Stimulated activated CD4-positive, alpha-beta T cell treated with anti-CD3 and anti-CD28 coated beads, Interleukin-12 subunit alpha, Interleukin-12 subunit beta, amount 100 ng/mL, for 48 hours (primary cell): ENCODE measurements around the gene CANT1.
"Not testable (repeated sequence)": the region's sequence is repeated elsewhere in the genome, so short reads cannot be mapped to it uniquely, and the experiment has no call there.

Experiments used
- DNase-seq, 3 donors: peaks; one replicate each; pipeline ENCODE4 v3.0.0-alpha.2; 2020; ENCODE audit warnings: low read depth in 2 of 3, low spot score in 1 of 3

CANT1 gene

DNA sequence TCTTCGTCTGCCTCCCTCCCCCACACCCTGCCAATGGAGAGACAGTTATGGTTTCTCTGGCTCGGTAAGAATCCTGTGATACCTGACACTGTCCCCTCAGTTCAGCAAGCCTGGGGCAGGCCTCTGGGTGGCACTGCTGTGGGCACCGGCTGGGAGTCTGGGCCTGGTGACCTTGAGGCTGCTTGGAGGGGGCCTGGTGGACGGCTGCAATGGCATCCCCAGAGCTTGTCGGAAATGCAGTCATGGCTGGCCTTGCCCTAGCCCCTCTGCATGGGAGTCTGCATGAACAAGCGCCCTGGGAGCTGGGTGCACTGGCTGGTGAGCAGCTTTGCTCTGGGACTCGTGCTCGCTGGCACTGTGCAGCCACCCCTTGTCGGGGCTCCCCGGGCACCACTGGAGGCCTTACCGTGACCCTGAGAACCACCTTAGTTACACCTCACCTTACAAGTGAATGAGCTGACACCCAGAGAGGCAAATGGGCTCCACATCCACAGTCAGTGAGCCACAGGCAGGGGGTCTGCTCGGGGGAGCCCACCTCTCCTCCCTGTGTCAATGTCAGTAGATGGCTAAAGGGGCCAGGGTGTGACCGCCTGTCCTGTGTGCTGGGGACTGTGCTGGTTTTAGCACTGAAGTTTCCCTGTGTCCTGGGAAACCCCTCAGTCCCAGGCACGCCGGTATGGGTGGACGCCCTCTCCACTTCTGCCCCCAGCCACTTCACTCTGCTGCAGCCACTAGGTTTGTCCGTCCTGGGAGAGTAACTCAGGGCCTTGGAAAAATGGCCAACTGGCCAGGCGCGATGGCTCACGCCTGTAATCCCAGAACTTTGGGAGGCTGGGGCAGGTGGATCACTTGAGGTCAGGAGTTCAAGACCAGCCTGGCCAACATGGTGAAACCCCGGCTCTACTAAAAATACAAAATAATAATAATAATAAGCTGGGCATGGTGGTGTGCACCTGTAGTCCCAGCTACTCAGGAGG, 31.3 kb downstream of the CANT1 start:
- no peak for DNase-seq

GRCh38 chr17:78977681-78977943, 32.0 kb downstream of the CANT1 start:
- DNase-seq: no peak

- no peak for DNase-seq
Measured at GRCh38 chr17:78976907-78977680, 32.5 kb downstream of the CANT1 start.

DNA sequence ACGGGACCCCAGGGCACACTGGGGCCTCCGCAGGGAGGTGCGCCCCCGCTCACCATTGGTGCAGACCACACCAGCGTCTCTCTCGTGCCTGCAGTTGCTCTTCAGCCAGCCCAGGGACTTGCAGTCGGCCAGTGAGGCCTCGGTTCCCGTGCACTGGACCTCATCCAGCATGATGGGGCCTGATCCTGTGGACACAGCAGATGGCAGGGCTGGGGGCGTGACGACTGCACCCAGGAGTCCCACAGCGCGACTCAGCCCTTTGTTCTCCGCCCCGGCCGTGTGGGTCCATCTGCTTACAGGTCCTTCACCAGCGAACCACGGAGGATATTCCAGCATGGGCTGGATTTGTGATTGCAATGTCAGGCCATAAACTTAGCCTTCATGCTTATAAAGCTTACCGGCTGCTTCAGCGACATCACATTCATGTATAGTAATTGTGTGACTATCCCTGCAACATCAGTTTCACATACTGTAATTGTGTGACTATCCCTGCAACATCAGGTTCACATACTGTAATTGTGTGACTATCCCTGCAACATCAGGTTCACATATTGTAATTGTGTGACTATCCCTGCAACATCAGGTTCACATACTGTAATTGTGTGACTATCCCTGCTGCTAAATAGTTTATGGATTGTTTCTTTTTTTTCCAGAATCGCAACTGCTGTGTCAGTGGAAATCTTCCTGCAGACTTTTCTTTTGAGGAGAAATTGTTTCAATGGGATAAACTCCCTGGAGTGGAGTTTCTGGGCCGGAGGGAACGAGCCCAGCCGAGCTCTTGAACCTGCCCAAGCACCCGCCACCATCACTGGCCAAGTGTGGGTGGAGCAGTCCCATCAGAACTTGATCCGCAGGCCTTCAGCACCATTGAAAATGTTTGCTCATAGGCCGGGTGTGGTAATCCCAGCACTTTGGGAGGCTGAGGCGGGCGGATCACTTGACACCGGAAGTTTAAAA, 34.7 kb downstream of the CANT1 start:
- no peak for DNase-seq

GRCh38 chr17:78973792-78974520, 35.6 kb downstream of the CANT1 start:
- DNase-seq: no peak

DNA sequence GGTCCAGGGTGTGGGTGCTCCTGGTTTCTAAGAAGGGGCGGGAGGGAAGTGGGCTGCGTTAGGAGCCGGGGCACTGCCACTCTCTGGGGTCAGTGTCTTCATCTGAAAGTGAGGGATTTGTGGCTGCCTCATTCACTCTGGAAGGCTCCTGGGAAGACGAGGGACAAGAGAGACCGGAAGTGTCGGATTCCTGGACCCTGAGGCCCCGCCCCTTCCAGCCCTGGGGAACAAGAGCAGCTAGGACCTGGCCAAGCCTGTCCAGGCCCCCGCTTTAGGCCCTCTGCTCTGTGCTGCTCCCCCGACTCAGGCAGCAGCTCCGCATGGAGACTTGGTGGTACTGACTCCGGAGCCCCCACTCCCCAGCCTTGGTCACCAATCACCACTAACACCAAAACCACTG, 36.4 kb downstream of the CANT1 start:
- DNase-seq: no peak

DNA sequence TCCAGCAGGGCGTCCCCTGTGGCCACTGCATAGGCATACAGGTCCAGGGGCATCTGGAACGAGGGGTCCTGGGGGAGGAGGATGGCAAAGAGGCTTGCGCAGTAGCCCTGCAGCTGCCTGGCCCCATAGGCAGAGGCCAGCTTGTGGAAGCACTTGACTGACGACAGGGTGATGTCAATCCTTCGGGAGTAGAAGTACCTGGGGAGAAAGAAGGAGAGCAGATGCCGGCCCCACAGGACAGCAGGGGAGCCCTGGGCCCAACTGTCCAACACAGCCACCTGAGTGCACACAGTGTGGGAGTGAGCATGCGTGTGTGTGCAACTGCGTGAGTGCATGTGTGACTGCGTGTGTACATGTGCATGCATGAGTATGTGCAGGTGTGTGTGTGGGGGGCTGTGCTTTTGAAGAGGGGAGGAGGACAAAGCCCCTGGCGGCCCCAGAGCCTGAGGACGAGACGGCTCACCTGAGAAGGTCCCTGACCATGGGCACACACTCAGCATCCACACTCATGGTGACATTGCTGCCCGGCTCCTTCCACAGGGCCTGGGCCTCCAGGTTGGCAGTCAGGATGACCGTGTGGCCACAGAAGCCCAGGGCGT, 37.0 kb downstream of the CANT1 start:
- no peak for DNase-seq

DNA sequence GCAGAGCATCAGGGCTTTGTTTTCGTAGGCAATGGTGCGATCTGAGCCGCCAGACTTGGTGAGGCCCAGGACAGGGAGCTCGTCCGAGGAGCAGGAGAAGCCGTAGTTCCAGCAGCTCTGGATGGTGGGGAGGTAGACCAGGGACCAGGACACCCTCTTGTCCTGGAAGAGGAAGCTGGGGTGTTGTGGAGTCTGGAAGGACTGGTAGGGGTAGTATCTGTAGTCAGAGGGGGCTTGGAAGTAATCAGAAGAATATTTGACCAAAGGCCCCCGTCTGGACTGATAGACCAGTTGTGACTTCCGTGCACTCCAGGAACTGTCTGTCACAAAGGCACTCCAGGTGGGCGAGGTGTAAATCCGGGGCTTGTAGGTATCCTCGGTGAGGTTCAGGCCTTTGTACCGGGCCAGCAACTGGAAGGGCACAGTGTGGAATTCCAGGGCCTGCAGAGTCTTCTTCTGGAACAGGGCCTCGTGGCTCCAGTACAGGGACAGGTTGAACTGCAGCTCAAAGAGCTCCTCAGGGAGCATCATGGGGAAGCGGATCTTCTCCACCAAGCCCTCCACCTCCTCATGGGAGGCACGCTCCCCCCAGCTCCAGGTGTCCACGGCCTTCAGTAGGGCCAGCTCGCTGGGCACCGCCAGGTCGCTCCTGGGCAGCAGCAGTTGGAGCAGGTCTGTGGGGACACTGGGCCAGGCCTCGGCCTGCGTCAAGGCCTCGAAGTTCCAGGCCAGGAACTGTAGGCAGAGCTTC, 37.6 kb downstream of the CANT1 start:
- DNase-seq: no peak

- DNase-seq: peak; percentile 54 to 87 (median 73)
Measured at GRCh38 chr17:78970834-78971755, 38.5 kb downstream of the CANT1 start.

DNA sequence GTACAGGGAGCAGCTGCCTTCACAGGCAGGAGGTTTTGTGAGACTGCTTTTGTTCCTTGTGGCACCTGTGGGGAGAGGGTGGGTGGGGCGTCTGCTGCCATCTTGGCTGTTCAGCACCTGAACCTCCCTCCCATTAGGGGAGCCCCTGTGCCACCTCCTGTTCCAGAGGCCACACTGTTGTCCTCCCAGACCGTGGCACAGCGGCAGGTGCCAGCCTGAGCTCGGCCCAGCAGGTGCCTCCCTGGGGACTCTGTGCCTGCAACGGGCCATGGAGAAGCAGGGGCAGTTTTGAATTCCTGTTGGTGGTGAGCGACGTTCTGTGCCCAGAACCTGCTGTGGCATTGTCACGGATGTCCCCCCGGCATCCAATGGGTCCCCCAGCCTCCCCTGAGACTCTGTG, 39.7 kb downstream of the CANT1 start:
- no peak for DNase-seq

GRCh38 chr17:78967782-78968362, 41.7 kb downstream of the CANT1 start:
- DNase-seq: no peak

GRCh38 chr17:78966910-78967600, 42.5 kb downstream of the CANT1 start:
- no peak for DNase-seq

DNA sequence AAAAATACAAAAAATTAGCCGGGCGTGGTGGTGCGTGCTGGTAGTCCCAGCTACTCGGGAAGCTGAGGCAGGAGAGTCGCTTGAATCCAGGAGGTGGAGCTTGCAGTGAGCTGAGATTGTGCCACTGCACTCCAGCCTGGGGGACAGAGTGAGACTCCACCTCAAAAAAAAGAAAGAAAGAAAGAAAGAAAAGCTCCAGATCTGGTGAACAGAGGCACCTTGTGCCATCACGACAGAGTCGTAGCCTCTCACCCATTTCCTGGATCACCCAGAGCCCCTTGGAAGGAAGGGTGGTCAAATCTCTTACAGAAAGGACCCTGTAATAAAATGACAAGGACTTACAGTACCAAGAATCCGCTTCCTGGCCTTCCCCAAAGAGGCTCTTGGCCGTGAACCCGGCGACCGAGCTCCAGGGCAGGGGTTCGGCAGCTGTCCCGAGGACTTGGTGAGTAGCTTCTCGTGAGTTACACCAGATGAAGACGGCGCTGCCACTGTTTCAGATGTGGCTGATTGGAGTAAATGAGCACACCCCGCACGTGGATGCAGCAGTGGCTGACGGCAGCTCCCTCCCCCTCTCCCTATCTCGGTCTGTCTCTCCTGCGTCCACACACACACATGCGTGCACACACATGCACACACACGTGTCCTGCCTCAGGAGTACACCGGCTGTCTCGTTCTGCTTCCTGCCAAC, 43.3 kb downstream of the CANT1 start:
- no peak for DNase-seq

GRCh38 chr17:78965491-78965924, 44.1 kb downstream of the CANT1 start:
- DNase-seq: no peak

DNA sequence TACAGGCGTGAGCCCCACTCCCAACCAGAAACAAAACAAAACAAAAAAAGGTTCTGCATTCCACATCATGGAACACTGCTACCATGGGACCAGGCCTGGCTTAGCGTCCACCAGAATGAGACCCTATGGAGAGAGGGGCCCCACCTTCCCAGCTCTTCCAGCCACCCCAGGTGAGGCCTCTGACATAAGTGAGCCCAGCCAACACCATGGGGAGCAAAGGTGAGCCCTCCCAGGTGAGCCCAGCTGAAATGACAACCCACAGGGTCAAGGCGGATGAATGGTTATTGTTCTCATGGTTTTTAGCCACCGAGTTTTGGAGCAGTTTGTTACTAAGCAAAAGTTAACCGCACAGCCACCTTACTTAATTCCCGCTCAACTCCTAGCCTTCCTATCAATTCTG, 46.2 kb downstream of the CANT1 start:
- no peak for DNase-seq

GRCh38 chr17:78962984-78963348, 46.6 kb downstream of the CANT1 start:
- DNase-seq: not testable (repeated sequence)
